Suppressor macrophage treated with lipopolysaccharide for 4 hours (primary cell): Measurements from ENCODE around the gene AFAP1.

ENCODE experiments used
- DNase-seq: peaks from one replicate; pipeline ENCODE4 v3.0.0-alpha.2; 2020

Gene AFAP1

GRCh38 chr4:7910952-7911578 is 28.6 kb downstream of the AFAP1 start:
- DNase-seq, result no peak

- DNase-seq, result peak; percentile 21
These were observed 29.3 kb downstream of the AFAP1 start for GRCh38 chr4:7910263-7910896.

- DNase-seq, result no peak
These were observed 30.0 kb downstream of the AFAP1 start for GRCh38 chr4:7909463-7910262.

GRCh38 chr4:7908668-7909067 is 31.0 kb downstream of the AFAP1 start:
- DNase-seq, result no peak

GRCh38 chr4:7907142-7907541 is 32.5 kb downstream of the AFAP1 start:
- DNase-seq, result no peak

- DNase-seq, result no peak
These were observed 33.4 kb downstream of the AFAP1 start for GRCh38 chr4:7906171-7906701.

DNA sequence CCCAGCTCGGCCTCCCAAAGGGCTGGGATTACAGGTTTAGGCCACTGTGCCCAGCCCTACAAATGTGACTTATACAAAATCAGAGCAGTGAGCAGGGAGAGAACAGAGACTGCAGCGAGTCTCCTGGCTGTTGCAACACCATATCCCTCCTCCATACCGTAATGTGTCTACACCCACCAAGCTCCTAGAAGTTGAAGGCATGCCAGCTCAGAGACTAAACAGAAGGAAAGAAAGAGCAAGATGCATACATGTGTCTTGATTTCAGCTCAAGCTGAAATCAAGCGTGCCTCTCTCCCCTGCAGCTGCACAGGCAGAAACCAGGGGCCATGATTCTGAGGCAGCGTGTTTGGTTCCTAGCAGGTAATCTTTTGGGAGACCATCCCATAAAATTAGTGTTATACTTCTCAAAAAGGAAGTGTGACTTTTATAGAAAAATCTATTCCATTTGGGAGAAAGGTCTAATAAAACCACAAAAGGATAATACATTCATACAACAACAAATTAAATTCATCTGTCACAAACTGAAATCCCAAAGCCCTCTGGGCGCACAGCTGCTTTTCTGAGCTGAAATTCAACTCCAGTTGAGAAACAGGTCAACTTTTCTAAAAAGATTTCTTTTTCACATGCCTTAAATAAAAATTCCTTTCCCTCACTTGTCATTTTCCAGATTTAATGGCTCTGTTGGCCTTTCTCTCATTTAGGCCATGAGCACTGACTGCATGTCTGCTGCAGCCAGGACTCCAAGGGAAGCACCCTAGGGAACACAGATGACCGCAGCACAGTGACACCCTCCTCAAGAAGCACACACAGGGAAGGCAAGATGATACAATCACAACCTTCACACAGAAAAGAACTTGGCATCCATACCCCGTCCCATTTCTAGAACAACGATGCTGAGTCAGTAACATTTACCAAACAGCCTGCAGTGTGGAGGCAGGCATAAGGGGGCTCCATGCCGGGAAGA is 34.4 kb downstream of the AFAP1 start:
- DNase-seq, result no peak

GRCh38 chr4:7903791-7904516 is 35.7 kb downstream of the AFAP1 start:
- no peak for DNase-seq

DNA sequence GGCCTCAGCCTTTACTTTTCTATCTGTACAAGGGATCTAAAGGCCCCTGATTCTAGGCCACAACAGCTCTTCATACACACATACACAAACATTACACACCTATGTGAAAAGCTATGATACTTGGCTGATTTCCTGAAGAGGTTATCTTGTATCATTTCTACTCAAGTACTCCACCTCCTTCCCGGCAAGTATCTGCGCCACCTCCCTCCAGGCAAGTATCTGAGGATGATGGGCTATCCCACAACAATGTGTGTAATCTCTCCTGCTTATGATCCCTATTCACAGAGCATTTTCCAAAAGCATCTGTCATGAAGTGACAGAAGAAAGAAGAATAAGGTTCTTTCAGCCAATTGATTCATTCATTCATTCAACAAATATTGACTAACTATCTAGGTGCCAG is 36.8 kb downstream of the AFAP1 start:
- no peak for DNase-seq

DNA sequence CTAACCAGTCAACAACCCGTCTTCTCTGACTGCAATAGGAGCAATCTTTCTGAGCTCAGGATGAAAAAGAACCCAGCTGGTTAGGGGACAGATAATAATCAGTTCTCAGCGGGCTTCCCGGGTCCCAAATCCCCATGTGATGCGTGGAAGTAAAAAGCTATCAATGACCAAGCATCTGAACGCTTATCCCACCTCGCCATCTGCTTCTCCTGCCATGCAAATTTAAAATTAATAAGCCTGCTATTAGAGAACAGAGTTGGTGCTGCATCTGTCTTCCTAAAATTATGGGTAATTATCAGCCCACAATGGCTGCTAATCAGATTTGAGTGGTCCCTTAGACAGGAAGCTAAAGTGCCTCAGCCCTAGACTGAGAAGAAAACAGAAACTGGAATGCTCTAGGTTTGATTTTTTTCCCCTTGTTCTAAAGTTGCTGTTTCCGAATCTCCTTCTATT is 37.5 kb downstream of the AFAP1 start:
- DNase-seq, result no peak

DNA sequence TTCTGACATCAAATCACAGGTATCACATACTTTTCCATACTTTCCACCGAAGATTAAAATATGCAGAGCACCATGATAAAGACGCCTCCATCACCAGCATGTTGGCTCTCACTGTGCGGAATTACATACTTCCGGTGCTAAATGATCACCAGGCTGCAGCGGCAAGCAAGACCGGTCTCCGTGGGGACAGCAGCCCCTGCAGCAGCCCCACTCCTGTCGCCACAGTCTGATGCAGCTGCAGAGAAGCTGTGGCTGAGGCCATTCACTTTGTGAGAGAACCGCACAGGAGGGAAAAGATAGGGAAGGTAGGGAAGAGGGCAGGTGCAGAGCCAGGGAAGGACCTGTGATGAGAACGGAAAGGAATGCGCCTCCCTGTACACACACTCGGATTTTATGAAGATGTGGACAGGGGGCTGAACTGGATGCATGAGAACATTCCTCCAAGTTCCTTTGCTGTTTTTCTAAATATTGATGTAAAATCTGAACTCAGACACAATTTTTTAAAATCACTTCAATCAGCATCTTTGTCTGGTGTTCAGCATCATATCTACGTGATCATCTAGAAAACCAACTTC is 38.3 kb downstream of the AFAP1 start:
- DNase-seq, result no peak

- DNase-seq, result no peak
These were observed 39.2 kb downstream of the AFAP1 start for GRCh38 chr4:7900334-7900909.

DNA sequence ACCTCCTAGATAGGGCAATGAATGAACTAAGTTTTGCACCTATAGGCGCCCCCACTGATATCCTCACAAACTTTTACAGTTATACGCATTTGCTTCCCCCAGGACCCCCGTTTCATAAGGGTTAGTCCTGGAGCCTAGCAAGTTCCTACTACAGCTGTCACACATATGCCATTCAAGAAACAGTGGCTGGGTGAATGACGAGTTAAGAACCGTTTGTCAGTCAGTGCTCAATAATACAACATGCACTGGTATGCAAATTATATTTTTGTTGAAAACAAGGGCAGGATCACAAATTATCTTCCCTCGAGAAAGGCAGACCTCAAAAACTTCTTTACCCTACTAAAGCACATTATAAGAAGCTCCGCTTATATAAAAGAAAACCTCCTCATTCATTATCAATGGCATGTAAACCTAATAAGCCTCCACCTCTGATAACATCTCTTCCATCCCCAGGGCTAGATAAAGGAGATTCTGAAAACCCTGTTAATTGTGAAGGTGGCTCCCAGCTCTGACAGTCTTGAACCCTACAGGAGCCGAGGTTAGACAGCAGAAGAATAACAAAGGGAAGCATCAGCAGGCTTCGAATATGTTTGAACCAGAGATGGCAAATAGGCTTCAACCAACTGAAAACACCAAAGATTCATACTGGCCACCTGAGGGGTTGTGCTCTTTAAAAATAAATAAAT is 40.3 kb downstream of the AFAP1 start:
- no peak for DNase-seq

DNA sequence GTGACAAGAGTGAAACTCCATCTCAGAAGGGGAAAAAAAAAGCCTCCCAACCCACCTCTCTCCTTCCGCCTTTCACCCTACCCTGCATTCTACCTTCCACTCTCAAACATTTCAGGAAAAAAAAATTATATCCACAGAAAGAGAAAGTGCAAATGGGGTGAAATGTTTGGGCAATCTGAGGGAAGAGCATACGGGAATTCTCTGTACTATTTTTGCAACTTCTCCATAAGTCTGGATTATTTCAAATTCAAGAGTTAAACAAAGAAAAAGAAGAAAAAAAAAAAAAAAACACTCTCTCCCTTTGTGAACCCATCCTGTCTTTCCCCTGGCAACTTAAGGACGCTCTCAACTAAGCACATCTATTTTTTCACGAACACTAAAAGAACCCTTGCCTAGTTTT is 41.3 kb downstream of the AFAP1 start:
- DNase-seq, result no peak

DNA sequence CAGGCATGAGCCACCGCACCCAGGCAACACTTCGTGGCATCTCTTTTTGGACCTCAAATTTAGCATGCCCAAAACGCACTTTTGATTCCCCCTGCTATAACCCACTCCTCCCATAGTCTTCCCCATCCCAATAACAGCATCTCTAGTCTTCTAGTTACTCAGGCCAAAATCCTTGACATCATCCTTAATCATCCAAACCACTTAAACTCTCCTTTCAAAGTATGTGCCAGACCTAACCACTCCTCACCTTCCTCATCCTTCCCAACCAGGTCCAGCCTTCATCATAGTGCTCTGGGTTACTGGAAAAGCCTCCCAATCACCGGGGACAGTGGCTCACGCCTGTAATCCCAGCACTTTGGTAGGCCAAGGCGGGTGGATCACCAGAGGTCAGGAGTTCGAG is 41.9 kb downstream of the AFAP1 start:
- DNase-seq, result no peak

GRCh38 chr4:7894677-7895181 is 44.9 kb downstream of the AFAP1 start:
- no peak for DNase-seq

- no peak for DNase-seq
These were observed 45.5 kb downstream of the AFAP1 start for GRCh38 chr4:7894098-7894676.

DNA sequence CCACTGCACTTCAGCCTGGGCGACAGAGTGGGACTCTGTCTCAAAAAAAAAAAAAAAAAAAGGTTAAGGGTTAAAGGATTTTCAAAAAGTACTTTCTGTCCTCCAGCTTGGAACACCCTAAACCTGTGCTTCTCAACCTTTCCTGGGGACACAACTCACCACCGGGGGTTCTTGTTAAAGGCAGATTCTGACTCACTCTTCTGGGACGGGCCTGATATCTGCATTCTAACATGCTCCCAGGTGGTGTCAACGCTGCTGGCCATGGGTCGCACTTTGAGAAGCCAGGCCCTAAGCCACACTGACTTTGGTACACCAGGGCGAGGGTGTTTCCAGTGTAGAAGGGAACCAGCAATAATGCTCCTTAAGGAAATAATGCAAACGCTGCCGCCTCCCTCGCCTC is 46.1 kb downstream of the AFAP1 start:
- no peak for DNase-seq

DNA sequence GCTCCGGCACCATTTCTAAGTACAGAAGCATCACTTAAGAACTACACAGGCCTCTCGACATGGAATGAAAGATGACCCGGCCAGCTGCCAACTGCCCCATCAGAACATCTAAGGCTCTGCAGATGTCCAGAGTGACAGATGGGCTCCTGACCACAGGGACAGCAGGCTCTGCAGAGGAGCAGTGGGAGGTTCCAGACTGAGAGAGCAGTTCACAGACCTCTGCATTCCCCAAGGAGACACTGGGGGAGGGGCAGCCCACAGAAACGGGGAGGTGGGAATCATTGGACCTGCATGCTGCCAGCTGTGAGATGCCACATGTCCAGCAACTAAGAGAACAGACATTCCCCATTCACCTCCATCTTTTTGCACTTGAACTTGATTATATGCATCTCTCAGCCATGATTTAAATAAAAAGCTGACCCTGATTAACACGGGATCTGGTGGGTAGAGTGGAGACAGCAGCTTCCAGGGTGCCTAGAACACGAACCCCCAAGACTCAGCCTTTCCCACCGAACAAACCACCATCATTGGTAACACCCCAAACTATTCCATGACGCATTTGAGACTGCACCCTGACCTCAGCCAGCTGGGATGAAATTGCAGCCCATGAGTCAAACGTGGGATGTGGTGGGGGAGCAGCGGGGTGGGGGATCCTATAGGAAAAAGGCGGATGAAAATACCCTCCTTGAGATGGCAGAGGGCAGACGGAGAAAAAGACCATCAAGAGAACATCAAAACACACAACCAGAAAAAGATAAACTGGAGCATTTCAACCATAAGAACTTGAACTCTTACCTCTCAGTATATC is 47.2 kb downstream of the AFAP1 start:
- no peak for DNase-seq
